ENCODE results near the gene TTF2. TPM values are rescaled to one million over a fixed set of nuclear protein-coding genes. Genes with fewer than 3 reads are reported as not detected.
A peak's percentile ranks its signal among the peaks of the same experiment; 100 is the strongest.

TTF2 gene
- 100 to 1,000 TPM in 1 of 2 donors, 10 to 100 TPM in 1; 87.0 to 151 TPM for total RNA-seq

GRCh38 chr1:117059678-117060440 is at the start of gene TTF2:
TSS of gene TTF2 (plus strand) at chr1:117060326. CDS start at chr1:117060347, 21 bp downstream.
- H3K27me3 Mint-ChIP-seq: no peaks in the 10 kb centered on the region

GRCh38 chr1:117011334-117011733 is 48.8 kb upstream of the TTF2 start:
- ATAC-seq (no peak), DNase-seq (ENCODE audit: low spot score) (no peak)
- no peak overlapping the region for H3K4me3 Mint-ChIP-seq
- H3K27me3 Mint-ChIP-seq: peaks cover 3 to 11% of the 10 kb centered on the region in 2 donors
- no peaks in the 10 kb centered on the region for H3K36me3 Mint-ChIP-seq
- H3K4me1 Mint-ChIP-seq (ENCODE audit: low read depth in 2 of 2): peaks cover 3 to 12% of the 10 kb centered on the region in 2 donors
- no peak overlapping the region for H3K27ac Mint-ChIP-seq
- H3K9me3 Mint-ChIP-seq: no peaks in the 10 kb centered on the region

More at GRCh38 chr1:117059678-117060440, at the start of gene TTF2:
- H3K9me3 Mint-ChIP-seq: no peaks in the 10 kb centered on the region
- H3K27ac Mint-ChIP-seq: no peak within 1 kb of the TSS
- H3K36me3 Mint-ChIP-seq: peaks cover 4% of the 10 kb centered on the region
- no peak within 1 kb of the TSS for H3K4me3 Mint-ChIP-seq
- ATAC-seq (peak; percentile 98), DNase-seq (ENCODE audit: low spot score) (peak; percentile 95)
- H3K4me1 Mint-ChIP-seq (ENCODE audit: low read depth in 2 of 2): peaks cover 25 to 37% of the 10 kb centered on the region in 2 donors

- Mint-ChIP-seq H3K4me1 (ENCODE audit: low read depth in 2 of 2) (peaks cover 3 to 12% of the 10 kb centered on the region in 2 donors), H3K4me3 (no peak overlapping the region), H3K9me3 (no peaks in the 10 kb centered on the region), H3K27ac (no peak overlapping the region), H3K36me3 (no peaks in the 10 kb centered on the region), H3K27me3 (peaks cover 0 to 6% of the 10 kb centered on the region in 2 donors)
- ATAC-seq: no peak
- DNase-seq (ENCODE audit: low spot score): no peak
Observed at GRCh38 chr1:117013309-117013858, 46.7 kb upstream of the TTF2 start.

GRCh38 chr1:117014209-117014608 is 45.9 kb upstream of the TTF2 start:
- no peaks in the 10 kb centered on the region for H3K9me3 Mint-ChIP-seq
- no peak overlapping the region for H3K4me3 Mint-ChIP-seq
- H3K4me1 Mint-ChIP-seq (ENCODE audit: low read depth in 2 of 2): peaks cover 0 to 3% of the 10 kb centered on the region in 2 donors
- ATAC-seq (no peak), DNase-seq (ENCODE audit: low spot score) (no peak)
- no peak overlapping the region for H3K27ac Mint-ChIP-seq
- peaks cover 0 to under 1% of the 10 kb centered on the region in 2 donors for H3K27me3 Mint-ChIP-seq
- H3K36me3 Mint-ChIP-seq: no peaks in the 10 kb centered on the region

GRCh38 chr1:117015724-117016123 is 44.4 kb upstream of the TTF2 start:
- no peaks in the 10 kb centered on the region for H3K36me3 Mint-ChIP-seq
- H3K27me3 Mint-ChIP-seq: peaks cover 6 to 8% of the 10 kb centered on the region in 2 donors
- no peak overlapping the region for H3K27ac Mint-ChIP-seq
- no peak for DNase-seq (ENCODE audit: low spot score)
- ATAC-seq: no peak
- H3K9me3 Mint-ChIP-seq: no peaks in the 10 kb centered on the region
- no peaks in the 10 kb centered on the region for H3K4me1 Mint-ChIP-seq (ENCODE audit: low read depth in 2 of 2)
- no peak overlapping the region for H3K4me3 Mint-ChIP-seq

- peaks cover 6 to 8% of the 10 kb centered on the region in 2 donors for H3K27me3 Mint-ChIP-seq
- no peaks in the 10 kb centered on the region for H3K36me3 Mint-ChIP-seq
- no peak overlapping the region for H3K27ac Mint-ChIP-seq
- no peak overlapping the region for H3K4me3 Mint-ChIP-seq
- ATAC-seq: no peak
- no peaks in the 10 kb centered on the region for H3K4me1 Mint-ChIP-seq (ENCODE audit: low read depth in 2 of 2)
- H3K9me3 Mint-ChIP-seq: no peaks in the 10 kb centered on the region
- DNase-seq (ENCODE audit: low spot score): no peak
Observed at GRCh38 chr1:117017062-117017461, 43.1 kb upstream of the TTF2 start.

- Mint-ChIP-seq H3K9me3 (no peaks in the 10 kb centered on the region), H3K4me3 (no peak overlapping the region), H3K27me3 (peaks cover 6 to 8% of the 10 kb centered on the region in 2 donors), H3K4me1 (ENCODE audit: low read depth in 2 of 2) (no peaks in the 10 kb centered on the region), H3K27ac (no peak overlapping the region), H3K36me3 (no peaks in the 10 kb centered on the region)
- ATAC-seq: no peak
- no peak for DNase-seq (ENCODE audit: low spot score)
Observed at GRCh38 chr1:117017648-117018047, 42.5 kb upstream of the TTF2 start.

- H3K4me3 Mint-ChIP-seq: no peak overlapping the region
- ATAC-seq (no peak), DNase-seq (ENCODE audit: low spot score) (no peak)
- no peaks in the 10 kb centered on the region for H3K4me1 Mint-ChIP-seq (ENCODE audit: low read depth in 2 of 2)
- H3K9me3 Mint-ChIP-seq: no peaks in the 10 kb centered on the region
- peaks cover 9 to 14% of the 10 kb centered on the region in 2 donors for H3K27me3 Mint-ChIP-seq
- no peaks in the 10 kb centered on the region for H3K36me3 Mint-ChIP-seq
- no peak overlapping the region for H3K27ac Mint-ChIP-seq
Observed at GRCh38 chr1:117020526-117021156, 39.5 kb upstream of the TTF2 start.

GRCh38 chr1:117022114-117022513 is 38.0 kb upstream of the TTF2 start:
- ATAC-seq (no peak), DNase-seq (ENCODE audit: low spot score) (no peak)
- Mint-ChIP-seq H3K4me3 (no peak overlapping the region), H3K36me3 (no peaks in the 10 kb centered on the region), H3K4me1 (ENCODE audit: low read depth in 2 of 2) (no peaks in the 10 kb centered on the region), H3K27me3 (peaks cover 9 to 14% of the 10 kb centered on the region in 2 donors), H3K9me3 (no peaks in the 10 kb centered on the region), H3K27ac (no peak overlapping the region)

GRCh38 chr1:117025568-117025967 is 34.6 kb upstream of the TTF2 start:
- ATAC-seq: no peak
- Mint-ChIP-seq H3K4me3 (no peak overlapping the region), H3K4me1 (ENCODE audit: low read depth in 2 of 2) (no peaks in the 10 kb centered on the region)

GRCh38 chr1:117026361-117026760 is 33.8 kb upstream of the TTF2 start:
- no peak overlapping the region for H3K27ac Mint-ChIP-seq
- H3K4me1 Mint-ChIP-seq (ENCODE audit: low read depth in 2 of 2): no peaks in the 10 kb centered on the region
- ATAC-seq: no peak
- H3K27me3 Mint-ChIP-seq: peaks cover 4 to 6% of the 10 kb centered on the region in 2 donors
- no peak overlapping the region for H3K4me3 Mint-ChIP-seq
- H3K36me3 Mint-ChIP-seq: no peaks in the 10 kb centered on the region
- H3K9me3 Mint-ChIP-seq: no peaks in the 10 kb centered on the region
- DNase-seq (ENCODE audit: low spot score): no peak

More at GRCh38 chr1:117025568-117025967, 34.6 kb upstream of the TTF2 start:
- Mint-ChIP-seq H3K27me3 (peaks cover 4 to 6% of the 10 kb centered on the region in 2 donors), H3K36me3 (no peaks in the 10 kb centered on the region), H3K9me3 (no peaks in the 10 kb centered on the region), H3K27ac (no peak overlapping the region)
- no peak for DNase-seq (ENCODE audit: low spot score)

GRCh38 chr1:117029685-117030084 is 30.4 kb upstream of the TTF2 start:
- ATAC-seq (no peak), DNase-seq (ENCODE audit: low spot score) (no peak)
- H3K36me3 Mint-ChIP-seq: no peaks in the 10 kb centered on the region
- no peaks in the 10 kb centered on the region for H3K9me3 Mint-ChIP-seq
- peaks cover 2 to 3% of the 10 kb centered on the region in 2 donors for H3K27me3 Mint-ChIP-seq
- H3K27ac Mint-ChIP-seq: no peak overlapping the region
- no peaks in the 10 kb centered on the region for H3K4me1 Mint-ChIP-seq (ENCODE audit: low read depth in 2 of 2)
- H3K4me3 Mint-ChIP-seq: no peak overlapping the region

GRCh38 chr1:117030271-117030877 is 29.8 kb upstream of the TTF2 start:
- Mint-ChIP-seq H3K27ac (no peak overlapping the region), H3K9me3 (no peaks in the 10 kb centered on the region), H3K4me1 (ENCODE audit: low read depth in 2 of 2) (no peaks in the 10 kb centered on the region), H3K36me3 (no peaks in the 10 kb centered on the region), H3K27me3 (no peaks in the 10 kb centered on the region), H3K4me3 (no peak overlapping the region)
- DNase-seq (ENCODE audit: low spot score) (no peak), ATAC-seq (no peak)

- Mint-ChIP-seq H3K27ac (no peak overlapping the region), H3K4me1 (ENCODE audit: low read depth in 2 of 2) (no peaks in the 10 kb centered on the region), H3K36me3 (no peaks in the 10 kb centered on the region), H3K9me3 (no peaks in the 10 kb centered on the region), H3K4me3 (no peak overlapping the region), H3K27me3 (no peaks in the 10 kb centered on the region)
- DNase-seq (ENCODE audit: low spot score) (no peak), ATAC-seq (no peak)
Observed at GRCh38 chr1:117032266-117032665, 27.9 kb upstream of the TTF2 start.

Data from natural killer cell treated with Interleukin-12 subunit alpha and Interleukin-12 subunit beta and Interleukin-15 and Interleukin-18, amount 100 ng/mL, for 72 hours (primary cell).